ENCODE results near the gene HRCT1. TPM values are rescaled to one million over a fixed set of nuclear protein-coding genes. Genes with fewer than 3 reads are reported as not detected.
A peak's percentile ranks its signal among the peaks of the same experiment; 100 is the strongest.
"Not testable (repeated sequence)": the region's sequence is repeated elsewhere in the genome, so short reads cannot be mapped to it uniquely, and the experiment has no call there.

Gene HRCT1
- total RNA-seq, 2 experiments from 2014 or later: not detected

- Mint-ChIP-seq H3K27ac (no peak overlapping the region), H3K4me3 (no peak overlapping the region), H3K4me1 (peaks cover 11% of the 10 kb centered on the region), H3K9me3 (no peaks in the 10 kb centered on the region), H3K27me3 (peaks cover 6% of the 10 kb centered on the region), H3K36me3 (no peaks in the 10 kb centered on the region)
- POLR2A ChIA-PET: interaction anchor here (0.6 kb wide), 1 partner anchor 1852 kb away, joined by 3 read pairs; no protein-coding TSS in a partner anchor
- DNase-seq (no peak), ATAC-seq (ENCODE audit: low read depth) (no peak)
Measured at GRCh38 chr9:35905051-35905781, 786 bp upstream of the HRCT1 start.

DNA sequence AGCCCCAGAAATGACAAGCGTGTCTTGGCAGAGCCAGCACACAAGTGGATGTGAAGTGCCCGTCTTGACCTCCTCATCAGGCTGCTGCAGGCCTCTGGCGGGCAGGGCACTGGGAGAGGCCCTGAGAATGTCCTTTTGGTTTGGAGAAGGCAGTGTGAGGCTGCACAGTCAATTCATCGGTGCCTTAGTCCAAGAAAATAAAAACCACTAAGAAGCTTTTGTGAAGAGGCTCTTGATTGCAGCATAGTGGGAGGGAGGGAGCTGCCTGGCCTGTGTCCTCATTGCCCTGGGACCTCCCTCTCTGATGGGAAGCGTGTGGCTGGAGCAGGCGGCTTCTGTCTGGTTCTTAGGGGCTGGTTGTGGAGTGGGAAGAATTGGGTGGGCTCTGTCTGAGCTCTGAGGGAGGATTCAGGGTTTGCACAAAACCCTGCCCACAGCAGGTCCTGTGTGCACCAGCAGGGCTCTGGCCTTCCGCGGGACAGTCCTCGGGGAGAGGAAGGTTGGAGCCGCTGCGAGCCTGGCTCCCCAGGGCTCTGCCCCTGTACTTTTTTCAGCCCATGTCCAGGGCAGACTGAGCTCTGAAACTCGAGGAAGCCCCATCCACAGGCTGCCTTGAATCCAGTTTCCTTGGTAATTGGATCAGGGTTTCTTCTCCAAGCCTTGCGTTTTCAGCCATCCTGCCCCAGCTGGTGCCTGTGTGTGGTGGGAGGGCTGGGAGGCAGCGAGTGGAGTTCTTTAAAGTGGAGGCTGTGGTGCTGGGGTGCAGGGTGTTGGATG is 1.1 kb downstream of the HRCT1 start:
- H3K4me3 Mint-ChIP-seq: no peak overlapping the region

DNA sequence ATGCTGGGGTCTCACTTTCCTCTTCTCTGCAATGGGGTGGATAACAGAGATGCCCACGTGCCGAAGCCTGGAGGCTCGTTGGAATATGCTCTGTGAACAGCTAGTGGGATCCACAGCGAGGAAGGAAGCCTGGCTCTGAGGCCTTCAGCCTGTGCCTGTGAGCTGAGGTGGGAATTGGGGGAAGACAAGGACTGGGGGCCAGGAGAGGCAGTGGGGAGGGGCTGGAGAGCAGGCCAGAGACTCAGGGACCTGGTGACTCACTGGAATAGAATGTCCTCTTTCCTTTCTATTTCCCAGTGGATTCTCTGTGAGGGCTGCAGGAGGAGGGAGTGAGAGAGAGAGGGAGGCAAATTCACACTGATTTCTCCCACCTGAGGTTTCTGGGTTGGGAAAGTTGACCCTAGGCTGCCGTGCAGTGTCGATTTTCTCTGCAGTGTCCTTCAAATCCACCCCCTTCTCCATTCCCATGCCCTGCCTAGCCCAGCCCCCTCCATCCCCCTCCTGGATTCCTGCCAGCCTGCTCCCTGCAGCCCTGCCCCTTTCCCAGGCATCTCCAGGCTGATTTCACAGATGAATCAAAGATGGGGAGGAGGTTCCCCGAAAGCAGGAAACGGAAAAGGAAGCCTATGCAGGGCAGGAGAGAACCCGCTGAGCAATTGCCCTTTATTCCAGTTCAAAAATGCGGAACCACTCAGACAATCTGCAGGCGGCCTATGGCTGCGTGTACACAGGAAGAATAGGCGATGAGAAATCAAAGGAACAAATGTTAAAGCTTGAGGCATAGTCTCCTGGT is 1.9 kb downstream of the HRCT1 start:
- peaks cover 23% of the 10 kb centered on the region for H3K4me1 Mint-ChIP-seq
- no peak for ATAC-seq (ENCODE audit: low read depth)
- no peak overlapping the region for H3K4me3 Mint-ChIP-seq
- no peaks in the 10 kb centered on the region for H3K36me3 Mint-ChIP-seq
- peak overlapping the region; percentile 60 for H3K27ac Mint-ChIP-seq
- POLR2A ChIA-PET: no interaction called here
- H3K27me3 Mint-ChIP-seq: no peaks in the 10 kb centered on the region
- no peaks in the 10 kb centered on the region for H3K9me3 Mint-ChIP-seq
- no peak for DNase-seq

More for the DNA sequence above, 1.1 kb downstream of the HRCT1 start:
- DNase-seq (no peak), ATAC-seq (ENCODE audit: low read depth) (no peak)
- POLR2A ChIA-PET: no interaction called here
- Mint-ChIP-seq H3K27me3 (no peaks in the 10 kb centered on the region), H3K36me3 (no peaks in the 10 kb centered on the region), H3K9me3 (no peaks in the 10 kb centered on the region), H3K4me1 (peaks cover 23% of the 10 kb centered on the region), H3K27ac (no peak overlapping the region)

DNA sequence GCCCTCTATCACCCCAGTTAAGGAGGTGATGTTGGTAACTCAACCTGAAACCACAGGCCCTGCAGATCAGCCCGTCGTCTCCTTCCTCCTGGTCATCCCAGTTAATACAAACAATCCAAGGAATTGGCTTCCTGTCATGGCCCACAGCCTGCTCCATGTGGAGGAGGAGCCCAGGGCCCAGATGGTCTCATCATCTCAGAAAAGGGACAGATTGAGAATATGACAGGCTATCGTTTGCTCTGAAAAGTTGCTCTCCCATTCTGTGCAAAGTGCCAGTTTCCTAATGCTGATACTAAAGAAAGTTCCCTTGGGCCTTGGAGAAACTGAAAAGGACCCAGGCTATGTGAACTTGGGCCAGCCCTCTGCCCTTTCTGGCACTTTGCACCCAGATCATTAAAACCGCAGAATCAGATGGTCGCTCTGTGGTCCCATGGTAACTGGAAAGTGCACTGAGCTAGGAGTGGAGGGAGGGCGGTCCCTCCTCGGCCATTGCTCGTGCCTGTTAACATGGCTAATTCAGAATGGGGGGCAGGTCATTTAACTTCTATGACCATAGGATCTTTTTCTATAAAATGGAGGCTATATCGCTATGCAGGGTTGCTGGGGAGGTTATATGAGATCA is 2.6 kb downstream of the HRCT1 start:
- ATAC-seq (ENCODE audit: low read depth) (no peak), DNase-seq (no peak)
- Mint-ChIP-seq H3K36me3 (no peaks in the 10 kb centered on the region), H3K4me1 (peaks cover 21% of the 10 kb centered on the region), H3K27me3 (no peaks in the 10 kb centered on the region), H3K9me3 (no peaks in the 10 kb centered on the region), H3K4me3 (no peak overlapping the region), H3K27ac (peak overlapping the region; percentile 60)
- POLR2A ChIA-PET: no interaction called here

GRCh38 chr9:35909274-35909673 is 3.3 kb downstream of the HRCT1 start, which contains the start of gene SPAAR:
SPAAR (plus strand) TSS chr9:35909490; CDS start chr9:35910464, 974 bp downstream.
- H3K27ac Mint-ChIP-seq: peak within 1 kb of the TSS; percentile 60
- ATAC-seq (ENCODE audit: low read depth) (no peak), DNase-seq (no peak)
- H3K36me3 Mint-ChIP-seq: no peaks in the 10 kb centered on the region
- H3K4me3 Mint-ChIP-seq: no peak within 1 kb of the TSS
- POLR2A ChIA-PET: no interaction called here
- no peaks in the 10 kb centered on the region for H3K27me3 Mint-ChIP-seq
- H3K9me3 Mint-ChIP-seq: no peaks in the 10 kb centered on the region
- H3K4me1 Mint-ChIP-seq: peaks cover 21% of the 10 kb centered on the region

- H3K27me3 Mint-ChIP-seq: no peaks in the 10 kb centered on the region
- H3K9me3 Mint-ChIP-seq: no peaks in the 10 kb centered on the region
- no peak for DNase-seq
- H3K4me1 Mint-ChIP-seq: peaks cover 21% of the 10 kb centered on the region
- no peak overlapping the region for H3K4me3 Mint-ChIP-seq
- H3K36me3 Mint-ChIP-seq: no peaks in the 10 kb centered on the region
- H3K27ac Mint-ChIP-seq: peak overlapping the region; percentile 14
- ATAC-seq (ENCODE audit: low read depth): no peak
- POLR2A ChIA-PET: no interaction called here
Measured at GRCh38 chr9:35909687-35910612, 3.9 kb downstream of the HRCT1 start.

GRCh38 chr9:35910613-35911359 is 4.8 kb downstream of the HRCT1 start:
- no peaks in the 10 kb centered on the region for H3K9me3 Mint-ChIP-seq
- peak; percentile 50 for DNase-seq
- H3K27ac Mint-ChIP-seq: peak overlapping the region; percentile 93
- no peaks in the 10 kb centered on the region for H3K36me3 Mint-ChIP-seq
- no peaks in the 10 kb centered on the region for H3K27me3 Mint-ChIP-seq
- POLR2A ChIA-PET: interaction anchor here (0.5 kb wide), 1 partner anchor 275 kb away, joined by 5 read pairs; no protein-coding TSS in a partner anchor
- peaks cover 21% of the 10 kb centered on the region for H3K4me1 Mint-ChIP-seq
- ATAC-seq (ENCODE audit: low read depth): peak; percentile 62
- H3K4me3 Mint-ChIP-seq: peak overlapping the region; percentile 75

DNA sequence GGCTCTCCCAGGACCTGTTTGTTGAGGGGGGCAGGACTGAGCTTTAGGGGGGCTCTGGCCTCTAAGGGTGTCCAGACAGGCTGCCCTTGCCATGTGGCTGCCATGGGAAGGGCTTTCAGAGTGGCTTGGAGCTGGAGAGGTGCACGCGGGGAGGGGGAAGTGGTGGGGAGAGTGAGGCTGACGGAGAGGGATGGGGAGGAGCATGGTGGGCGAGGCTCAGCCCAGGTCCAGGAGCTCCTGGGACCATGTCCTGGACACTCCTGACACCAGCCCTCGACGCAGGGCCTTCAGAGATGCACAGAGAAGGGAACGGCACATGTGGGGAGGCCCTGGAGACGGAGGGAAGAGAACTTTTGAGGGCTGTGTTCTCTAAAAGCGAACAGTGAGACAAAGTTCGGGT is 5.7 kb downstream of the HRCT1 start:
- Mint-ChIP-seq H3K36me3 (no peaks in the 10 kb centered on the region), H3K27ac (no peak overlapping the region), H3K4me1 (peaks cover 21% of the 10 kb centered on the region), H3K27me3 (no peaks in the 10 kb centered on the region), H3K4me3 (no peak overlapping the region), H3K9me3 (no peaks in the 10 kb centered on the region)
- DNase-seq: no peak
- POLR2A ChIA-PET: interaction anchor here (0.5 kb wide), 1 partner anchor 274 kb away, joined by 5 read pairs; no protein-coding TSS in a partner anchor
- ATAC-seq (ENCODE audit: low read depth): no peak

DNA sequence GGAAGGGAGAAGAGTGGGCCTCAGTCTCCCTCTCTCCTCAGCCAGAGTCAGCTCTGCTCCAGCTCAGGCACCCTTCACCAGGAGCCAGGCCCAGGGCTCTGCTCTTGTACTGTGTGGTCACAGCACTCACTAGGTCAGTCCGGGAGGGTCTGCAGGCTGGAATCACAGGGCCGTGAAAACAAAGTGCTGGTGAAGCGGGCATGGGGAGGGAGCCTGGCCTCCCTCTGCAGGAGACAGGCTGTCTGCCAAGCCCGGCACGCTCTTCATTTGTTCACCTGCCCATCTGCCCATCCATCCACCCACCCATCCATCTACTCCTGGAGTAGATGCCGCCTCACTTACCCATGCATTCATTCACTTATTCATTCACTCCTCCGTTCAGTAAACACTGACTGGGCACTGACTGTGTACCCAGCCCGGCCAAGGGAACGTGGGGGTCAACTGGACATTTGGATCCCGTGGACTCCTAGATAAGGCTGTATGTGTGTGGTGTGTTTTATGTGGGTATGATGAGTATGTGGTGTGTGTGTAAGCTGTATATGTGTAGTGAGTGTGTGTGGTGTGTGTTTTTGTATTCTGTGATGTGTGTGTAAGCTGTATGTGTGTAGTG is 6.9 kb downstream of the HRCT1 start:
- Mint-ChIP-seq H3K36me3 (no peaks in the 10 kb centered on the region), H3K4me1 (peaks cover 19% of the 10 kb centered on the region), H3K27me3 (no peaks in the 10 kb centered on the region), H3K4me3 (no peak overlapping the region), H3K27ac (no peak overlapping the region), H3K9me3 (no peaks in the 10 kb centered on the region)
- ATAC-seq (ENCODE audit: low read depth) (no peak), DNase-seq (no peak)
- POLR2A ChIA-PET: no interaction called here

- ATAC-seq (ENCODE audit: low read depth); DNase-seq; H3K27ac Mint-ChIP-seq; H3K27me3 Mint-ChIP-seq; H3K4me3 Mint-ChIP-seq; POLR2A ChIA-PET; H3K36me3 Mint-ChIP-seq; H3K9me3 Mint-ChIP-seq: not testable (repeated sequence)
- peaks cover 16% of the 10 kb centered on the region for H3K4me1 Mint-ChIP-seq
Measured at GRCh38 chr9:35913429-35913828, 7.4 kb downstream of the HRCT1 start.

GRCh38 chr9:35914301-35914807 is 8.4 kb downstream of the HRCT1 start:
- POLR2A ChIA-PET: no interaction called here
- DNase-seq (peak; percentile 37), ATAC-seq (ENCODE audit: low read depth) (peak; percentile 37)
- Mint-ChIP-seq H3K4me3 (no peak overlapping the region), H3K9me3 (no peaks in the 10 kb centered on the region), H3K27me3 (no peaks in the 10 kb centered on the region), H3K4me1 (peaks cover 15% of the 10 kb centered on the region), H3K27ac (no peak overlapping the region), H3K36me3 (no peaks in the 10 kb centered on the region)

Data from activated naive CD8-positive, alpha-beta T cell treated with anti-CD3 and anti-CD28 coated beads, Interleukin-2, amount 10 ng/mL, durations not matched to agents 7 days and 5 days (primary cell).